Measurements from ENCODE around the gene SLC2A4. TPM values are rescaled to one million over a fixed set of nuclear protein-coding genes. Genes with fewer than 3 reads are reported as not detected.

SLC2A4 gene
- total and polyA plus RNA-seq, 2 donors (not counting 1 experiment from before 2014, with no cell fraction given), result under 0.01 to 0.19 TPM

GRCh38 chr17:7237761-7238419, 43.6 kb upstream of the SLC2A4 start:
- H3K27me3 ChIP-seq (ENCODE audit: control insufficient read depth, insufficient read depth, low read length), result no peaks in the 10 kb centered on the region
- H3K4me1 ChIP-seq (ENCODE audit: control insufficient read depth, extremely low read depth, insufficient read depth, low read length), result peaks cover 23% of the 10 kb centered on the region
- H3K4me3 ChIP-seq (replicated peaks in 1 of 4; ENCODE audit: control extremely low read depth in 1 of 4, insufficient read depth in 1 of 4, low read depth in 3 of 4, low read length in 4 of 4), result peak overlapping the region; percentile 33 to 92 (median 90)
- TF ChIP-seq CTCF (conservative IDR thresholded peaks at IDR 0.05 in 1 of 2, IDR thresholded peaks at IDR 0.05 in 1 of 2; ENCODE audit: low read depth in 1 of 2, low read length in 2 of 2) (no peak), EZH2 (IDR thresholded peaks at IDR 0.05; ENCODE audit: low read length, missing control alignments) (no peak)
- peak overlapping the region; percentile 71 for H3K9ac ChIP-seq (ENCODE audit: insufficient read depth, low read length)
- no peaks in the 10 kb centered on the region for H3K9me3 ChIP-seq (ENCODE audit: control insufficient read depth, insufficient read depth, low read depth, low read length)
- H3K36me3 ChIP-seq (ENCODE audit: control insufficient read depth, insufficient read depth, low read length), result peaks cover 24% of the 10 kb centered on the region
- H3K79me2 ChIP-seq (ENCODE audit: control insufficient read depth, insufficient read depth, low read length), result peaks cover 74% of the 10 kb centered on the region
- peak overlapping the region; percentile 63 for H3K27ac ChIP-seq (ENCODE audit: insufficient read depth, low read length)
- H2AFZ ChIP-seq (ENCODE audit: low read length), result no peak overlapping the region
- no peaks in the 10 kb centered on the region for H4K20me1 ChIP-seq (ENCODE audit: control insufficient read depth, extremely low read depth, insufficient read depth, low read length)
- DNase-seq (ENCODE audit: low read depth in 2 of 2), result peak; percentile 50 to 69
- H3K4me2 ChIP-seq (ENCODE audit: extremely low read depth, insufficient read depth, low read length), result peak overlapping the region; percentile 71

- peak in 1 of 2 donors; percentile 49 for DNase-seq (ENCODE audit: low read depth in 2 of 2)
- H3K36me3 ChIP-seq (ENCODE audit: control insufficient read depth, insufficient read depth, low read length), result peaks cover 24% of the 10 kb centered on the region
- no peaks in the 10 kb centered on the region for H4K20me1 ChIP-seq (ENCODE audit: control insufficient read depth, extremely low read depth, insufficient read depth, low read length)
- H3K9me3 ChIP-seq (ENCODE audit: control insufficient read depth, insufficient read depth, low read depth, low read length), result no peaks in the 10 kb centered on the region
- peak overlapping the region; percentile 10 for H3K4me2 ChIP-seq (ENCODE audit: extremely low read depth, insufficient read depth, low read length)
- no peaks in the 10 kb centered on the region for H3K27me3 ChIP-seq (ENCODE audit: control insufficient read depth, insufficient read depth, low read length)
- H3K27ac ChIP-seq (ENCODE audit: insufficient read depth, low read length), result peak overlapping the region; percentile 74
- TF ChIP-seq EZH2 (IDR thresholded peaks at IDR 0.05; ENCODE audit: low read length, missing control alignments) (no peak), CTCF (conservative IDR thresholded peaks at IDR 0.05 in 1 of 2, IDR thresholded peaks at IDR 0.05 in 1 of 2; ENCODE audit: low read depth in 1 of 2, low read length in 2 of 2) (no peak)
- no peak overlapping the region for H2AFZ ChIP-seq (ENCODE audit: low read length)
- H3K9ac ChIP-seq (ENCODE audit: insufficient read depth, low read length), result peak overlapping the region; percentile 78
- peaks cover 25% of the 10 kb centered on the region for H3K4me1 ChIP-seq (ENCODE audit: control insufficient read depth, extremely low read depth, insufficient read depth, low read length)
- peak overlapping the region; percentile 89 to 96 (median 91) for H3K4me3 ChIP-seq (replicated peaks in 1 of 4; ENCODE audit: control extremely low read depth in 1 of 4, insufficient read depth in 1 of 4, low read depth in 3 of 4, low read length in 4 of 4)
- peaks cover 67% of the 10 kb centered on the region for H3K79me2 ChIP-seq (ENCODE audit: control insufficient read depth, insufficient read depth, low read length)
These were observed 43.0 kb upstream of the SLC2A4 start for GRCh38 chr17:7238420-7239090.
